T-cell (primary cell): ENCODE measurements around the gene C1orf232. TPM values are rescaled to one million over a fixed set of nuclear protein-coding genes. Genes with fewer than 3 reads are reported as not detected.

ENCODE experiments used
- ATAC-seq, 4 experiments: fragments of 200-7000 bp in 3 of 4; fragments of 150-1000 bp in 1 of 4; cut with Tn5 transposase; replicated peaks in 1 of 4; 1 replicate in 3 of 4; 2 replicates in 1 of 4; pipeline ENCODE4 v1.10.0; 2021; ENCODE audit warnings: moderate library complexity in 3 of 4, mild to moderate bottlenecking in 2 of 4, moderate number of reproducible peaks in 1 of 4
- CTCF ChIA-PET, 2 donors: fragments of 300-600 bp; sonication (Branson Sonifier 250); formaldehyde crosslinking; loops; one replicate each; lab custom pipeline; 2022; ENCODE audit warnings: antibody characterized with exemption in 2 of 2; lab: Charles Lee
- POLR2A ChIA-PET, 2 donors: fragments of 300-600 bp; sonication (Branson Sonifier 250); formaldehyde crosslinking; loops; one replicate each; lab custom pipeline; 2022; ENCODE audit warnings: antibody characterized with exemption in 2 of 2; lab: Charles Lee
- DNase-seq, 35 experiments: peaks; one replicate each; pipeline versions ENCODE4 v3.0.0 to v3.0.0-alpha.2; 2013 to 2023
- H3K27ac ChIP-seq: one replicate; pipeline ENCODE4 v1.5.1; 2013; ENCODE audit warnings: low read length
- H3K27me3 ChIP-seq, 2 experiments: replicated peaks in 1 of 2; 1 replicate in 1 of 2; 2 replicates in 1 of 2; pipeline versions ENCODE4 v1.6.1 to v1.7.0; 2013; ENCODE audit warnings: low read length in 1 of 2, mixed read lengths in 1 of 2; ENCODE audit not compliant: control insufficient read depth in 2 of 2, insufficient read depth in 2 of 2; ENCODE audit errors: extremely low read depth in 1 of 2
- H3K36me3 ChIP-seq, 2 donors: 1 replicate in 1 of 2; 2 replicates in 1 of 2; pipeline versions ENCODE4 v1.6.1 to v1.7.0; 2013; ENCODE audit warnings: low read length in 1 of 2; ENCODE audit not compliant: control insufficient read depth in 2 of 2, insufficient read depth in 1 of 2; ENCODE audit errors: extremely low read depth in 1 of 2
- H3K4me1 ChIP-seq, 2 experiments: 1 replicate in 1 of 2; 2 replicates in 1 of 2; pipeline versions ENCODE4 v1.6.1 to v1.7.0; 2013; ENCODE audit warnings: low read length in 2 of 2, mixed read lengths in 1 of 2; ENCODE audit not compliant: insufficient read depth in 2 of 2, control insufficient read depth in 1 of 2; ENCODE audit errors: extremely low read depth in 1 of 2
- H3K4me3 ChIP-seq, 2 donors: 1 replicate in 1 of 2; 2 replicates in 1 of 2; pipeline versions ENCODE4 v1.5.1 to v1.7.0; 2013; ENCODE audit warnings: mild to moderate bottlenecking in 2 of 2, low read length in 1 of 2, moderate library complexity in 1 of 2; ENCODE audit not compliant: control insufficient read depth in 1 of 2; ENCODE audit errors: extremely low read depth in 1 of 2
- H3K9me3 ChIP-seq: 2 replicates; pipeline ENCODE4 v1.7.0; 2013
- H3K27ac Mint-ChIP-seq, 2 donors: one replicate each; pipeline ENCODE4 v1.8.0; 2020 to 2021; ENCODE audit warnings: mild to moderate bottlenecking in 2 of 2, mixed read lengths in 2 of 2
- H3K27me3 Mint-ChIP-seq, 2 donors: one replicate each; pipeline ENCODE4 v1.8.0; 2021 to 2022; ENCODE audit warnings: mixed read lengths in 2 of 2
- H3K36me3 Mint-ChIP-seq: one replicate; pipeline ENCODE4 v1.8.0; 2021; ENCODE audit warnings: mixed read lengths
- H3K4me1 Mint-ChIP-seq, 3 donors: one replicate each; pipeline ENCODE4 v1.8.0; 2020 to 2022; ENCODE audit warnings: mixed read lengths in 3 of 3, mild to moderate bottlenecking in 1 of 3
- H3K4me3 Mint-ChIP-seq, 3 donors: one replicate each; pipeline ENCODE4 v1.8.0; 2020 to 2022; ENCODE audit warnings: mild to moderate bottlenecking in 3 of 3, mixed read lengths in 3 of 3, moderate library complexity in 3 of 3
- H3K9me3 Mint-ChIP-seq, 3 donors: one replicate each; pipeline ENCODE4 v1.8.0; 2020 to 2022; ENCODE audit warnings: mixed read lengths in 3 of 3
- WGBS: methylation state at CpG from one replicate; pipeline ENCODE4 v1.1.5; 2013; ENCODE audit warnings: missing lambda C conversion rate; ENCODE audit not compliant: insufficient coverage; 5-methylcytosine and 5-hydroxymethylcytosine counted together
- total RNA-seq, 35 experiments: library from RNA in 6 of 35; stranded (reverse) in 6 of 35; fragments of 120-200 nt in 1 of 35; gene quantifications; one replicate each; pipeline versions ENCODE4 v1.2.1 to v1.2.4 and lab custom pipeline; 2013 to 2026

Gene C1orf232
- total RNA-seq, 5 donors from 2014 or later (not counting 1 experiment from before 2014, with no cell fraction given): not detected

DNA sequence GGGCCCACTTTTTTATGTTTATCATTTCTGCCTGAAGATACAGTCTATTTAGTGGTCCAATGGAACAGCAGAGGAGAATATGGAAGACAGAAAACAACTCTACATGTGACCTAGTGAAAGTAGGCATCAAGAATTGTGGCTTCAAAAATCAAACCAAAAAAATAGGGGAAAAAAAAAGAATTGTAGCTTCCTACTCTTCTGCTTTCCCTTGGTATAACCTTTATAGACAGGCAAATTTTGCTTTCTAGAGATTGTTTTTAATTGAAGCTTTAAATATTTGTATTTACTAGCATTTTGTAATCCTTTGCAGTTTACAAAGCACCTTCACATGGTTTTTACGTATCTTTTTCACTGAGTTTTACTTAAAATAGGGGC is 42.8 kb downstream of the C1orf232 start:
- Histone ChIP-seq H3K4me3 (no peak overlapping the region), H3K9me3 (no peaks in the 10 kb centered on the region), H3K27ac (peak overlapping the region; percentile 54), H3K27me3 (peaks cover 0 to 3% of the 10 kb centered on the region in 2 experiments), H3K4me1 (peaks cover 21 to 32% of the 10 kb centered on the region in 2 experiments), H3K36me3 (peaks cover 0 to 16% of the 10 kb centered on the region in 2 donors)
- Mint-ChIP-seq H3K36me3 (peaks cover 8% of the 10 kb centered on the region), H3K27me3 (no peaks in the 10 kb centered on the region), H3K4me1 (peaks cover 46 to 62% (median 61%) of the 10 kb centered on the region in 3 donors), H3K27ac (peak overlapping the region; percentile 96 to 98), H3K9me3 (no peaks in the 10 kb centered on the region), H3K4me3 (peak overlapping the region; percentile 72 to 84 (median 81))
- ChIA-PET POLR2A (interaction anchor here (0.5 to 1.9 kb wide), 6 partner anchors 13 to 249 kb away, joined by 3 to 11 read pairs (median 4); partner anchors contain the start of gene PDIK1L (in 1 of the 2)), CTCF (interaction anchor here (0.6 to 2.5 kb wide), 13 partner anchors 12 to 238 kb away, joined by 3 to 43 read pairs (median 6); partner anchors contain the start of genes CEP85 (in 1 of the 2) and PDIK1L (in 1 of the 2))
- WGBS: no CpG with 5 or more reads among the region's 1 CpG
- ATAC-seq (no peak), DNase-seq (no peak)

DNA sequence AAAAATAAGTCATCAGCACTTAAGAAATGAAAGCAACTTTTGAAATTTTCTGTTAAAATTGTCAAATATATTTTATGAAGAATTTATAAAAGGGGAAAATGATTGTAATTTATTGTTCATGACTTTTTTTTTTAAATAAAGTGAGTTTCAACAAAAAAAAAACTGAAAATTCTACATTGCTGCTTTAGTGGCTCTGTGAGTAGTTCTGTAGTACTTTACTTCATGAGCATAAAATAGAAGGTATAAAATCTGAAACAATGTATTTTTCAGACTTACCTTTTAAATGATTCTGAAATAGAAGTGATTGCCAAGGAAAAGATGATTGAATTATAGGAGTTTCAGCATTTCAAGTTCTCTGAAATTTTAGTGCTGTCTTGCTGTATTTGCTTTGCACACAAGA is 43.4 kb downstream of the C1orf232 start:
- no peaks in the 10 kb centered on the region for H3K9me3 ChIP-seq
- no peak for DNase-seq
- H3K36me3 ChIP-seq: peaks cover 0 to 17% of the 10 kb centered on the region in 2 donors
- H3K27me3 ChIP-seq: peaks cover 0 to 3% of the 10 kb centered on the region in 2 experiments
- no peak overlapping the region for H3K4me3 ChIP-seq
- H3K9me3 Mint-ChIP-seq: no peaks in the 10 kb centered on the region
- no peaks in the 10 kb centered on the region for H3K27me3 Mint-ChIP-seq
- peaks cover 46 to 63% (median 62%) of the 10 kb centered on the region in 3 donors for H3K4me1 Mint-ChIP-seq
- H3K4me3 Mint-ChIP-seq: peak overlapping the region in 1 of 3 donors; percentile 72
- ChIA-PET CTCF (interaction anchor here (0.7 to 2.5 kb wide), 8 partner anchors 13 to 1649 kb away, joined by 3 to 43 read pairs (median 4); partner anchors contain the start of gene PDIK1L (in 1 of the 2)), POLR2A (interaction anchor here in 1 of 2 donors (0.6 to 0.7 kb wide), 2 partner anchors 130 to 1096 kb away, joined by 3 to 4 read pairs; no protein-coding TSS in a partner anchor)
- H3K4me1 ChIP-seq: peaks cover 21 to 32% of the 10 kb centered on the region in 2 experiments
- peak overlapping the region; percentile 96 to 98 for H3K27ac Mint-ChIP-seq
- no peak for ATAC-seq
- H3K27ac ChIP-seq: no peak overlapping the region
- H3K36me3 Mint-ChIP-seq: peaks cover 8% of the 10 kb centered on the region

DNA sequence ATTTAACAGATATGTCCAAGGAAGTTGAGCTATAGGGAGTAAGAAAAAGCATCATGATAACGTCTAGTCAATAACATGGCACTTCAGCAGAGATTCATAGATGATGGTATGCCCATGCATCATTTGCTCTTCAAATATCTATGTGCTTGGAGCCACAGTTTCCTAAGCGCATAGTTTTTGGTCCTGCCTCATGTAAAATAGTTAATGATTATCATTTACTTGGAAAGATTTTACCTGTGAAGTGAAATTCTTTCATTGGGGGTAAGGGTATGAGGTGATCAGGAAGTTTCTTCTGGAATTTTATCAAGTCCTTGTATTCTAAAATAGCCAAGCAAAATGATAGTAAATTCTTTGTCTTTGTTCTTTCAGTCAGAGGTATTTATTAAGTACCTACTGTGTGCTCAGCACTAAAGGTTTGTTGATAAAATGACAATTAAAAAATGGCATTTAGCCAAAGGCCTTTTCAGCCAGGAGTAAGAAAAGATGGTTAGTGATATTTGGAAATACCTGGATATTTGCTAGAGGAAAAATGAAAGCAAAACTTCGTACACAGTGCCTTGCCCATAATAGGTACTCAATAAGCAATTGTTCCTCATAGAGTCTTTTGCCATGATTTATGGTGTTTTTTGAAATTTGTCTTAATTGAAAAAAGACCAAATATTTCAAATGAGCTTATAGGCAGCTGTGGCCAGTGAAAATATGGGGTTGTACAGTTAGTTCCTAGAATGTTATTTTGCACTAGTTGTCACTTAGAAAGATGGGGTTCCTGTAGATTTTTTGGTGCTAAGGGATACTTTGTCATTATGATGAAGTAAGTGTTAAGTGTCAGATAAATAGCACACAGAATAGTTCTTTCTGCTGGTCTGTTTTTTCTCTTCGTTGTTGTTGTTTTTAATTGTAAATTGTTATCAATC is 44.1 kb downstream of the C1orf232 start:
- peak overlapping the region; percentile 63 to 75 for H3K27ac Mint-ChIP-seq
- H3K9me3 Mint-ChIP-seq: no peaks in the 10 kb centered on the region
- no peak overlapping the region for H3K4me3 Mint-ChIP-seq
- ATAC-seq (no peak), DNase-seq (no peak)
- H3K4me1 Mint-ChIP-seq: peaks cover 52 to 70% (median 69%) of the 10 kb centered on the region in 3 donors
- H3K27ac ChIP-seq: no peak overlapping the region
- CTCF ChIA-PET: interaction anchor here (0.6 to 2.0 kb wide), 9 partner anchors 9 to 1650 kb away, joined by 3 to 19 read pairs (median 4); no protein-coding TSS in a partner anchor
- peaks cover 21 to 36% of the 10 kb centered on the region in 2 experiments for H3K4me1 ChIP-seq
- peaks cover 0 to 20% of the 10 kb centered on the region in 2 donors for H3K36me3 ChIP-seq
- H3K4me3 ChIP-seq: no peak overlapping the region
- peaks cover 14% of the 10 kb centered on the region for H3K36me3 Mint-ChIP-seq
- WGBS: 100% methylated on average over 1 of the region's 4 CpGs
- no peaks in the 10 kb centered on the region for H3K9me3 ChIP-seq
- no peaks in the 10 kb centered on the region for H3K27me3 Mint-ChIP-seq
- POLR2A ChIA-PET: interaction anchor here in 1 of 2 donors (0.5 to 0.7 kb wide), 2 partner anchors 16 to 1095 kb away, joined by 3 to 4 read pairs; no protein-coding TSS in a partner anchor
- no peaks in the 10 kb centered on the region for H3K27me3 ChIP-seq

DNA sequence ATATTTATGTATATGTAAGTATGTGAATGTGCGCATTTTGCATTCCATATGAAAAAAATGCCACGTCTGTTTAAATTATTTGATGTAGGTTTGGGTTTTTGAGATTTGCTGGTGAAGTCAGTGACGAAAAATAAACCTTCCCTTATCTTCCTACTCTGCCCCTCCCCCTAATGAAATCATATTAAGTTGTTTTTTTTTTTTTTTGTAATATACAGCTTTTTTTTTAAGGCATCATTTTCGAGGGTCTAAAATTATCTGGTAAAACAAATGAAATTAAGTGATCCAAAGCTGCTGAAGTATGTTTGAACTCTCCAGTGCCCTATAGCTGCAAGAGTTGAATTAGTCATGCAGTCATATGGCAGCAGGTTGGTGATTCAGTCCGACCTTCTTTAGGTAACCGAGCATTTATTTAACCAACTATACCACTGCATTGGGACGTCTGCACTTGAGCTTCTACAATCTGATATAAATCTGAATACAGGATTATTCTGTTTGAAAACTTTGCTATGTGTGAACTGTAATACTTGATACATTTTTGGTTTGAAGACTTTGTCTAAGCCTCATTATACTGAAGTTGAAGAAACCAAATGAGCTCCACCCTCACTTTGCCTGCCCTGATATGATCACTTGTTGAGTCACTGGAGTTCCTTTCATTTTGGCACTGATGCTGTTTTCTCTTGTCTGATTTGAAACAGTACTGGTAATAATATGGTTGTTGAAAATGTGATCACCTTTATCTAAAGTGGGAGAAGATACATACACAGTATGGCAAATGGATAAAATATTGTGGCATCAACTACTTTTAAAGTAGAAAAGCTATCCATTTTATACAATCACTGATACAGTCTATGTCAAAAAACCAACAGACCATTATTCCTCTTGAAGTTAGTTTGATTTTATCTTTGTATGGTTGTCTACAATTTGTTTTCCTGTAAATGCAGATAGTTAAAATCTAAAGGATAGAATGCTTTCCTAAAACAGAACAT is 45.5 kb downstream of the C1orf232 start:
- Mint-ChIP-seq H3K27me3 (no peaks in the 10 kb centered on the region), H3K4me3 (peak overlapping the region in 1 of 3 donors; percentile 18), H3K27ac (peak overlapping the region; percentile 58 to 73), H3K36me3 (peaks cover 25% of the 10 kb centered on the region), H3K4me1 (peaks cover 55 to 77% (median 73%) of the 10 kb centered on the region in 3 donors), H3K9me3 (no peaks in the 10 kb centered on the region)
- no peak overlapping the region for H3K27ac ChIP-seq
- no peaks in the 10 kb centered on the region for H3K9me3 ChIP-seq
- peaks cover 4 to 26% of the 10 kb centered on the region in 2 donors for H3K36me3 ChIP-seq
- DNase-seq (peak in 1 of 35 experiments; percentile 23), ATAC-seq (peak in 3 of 4 experiments; percentile 44 to 55 (median 46))
- peaks cover 18 to 33% of the 10 kb centered on the region in 2 experiments for H3K4me1 ChIP-seq
- POLR2A ChIA-PET: interaction anchor here (0.5 to 1.1 kb wide), 3 partner anchors 12 to 838 kb away, joined by 3 to 5 read pairs (median 5); no protein-coding TSS in a partner anchor
- no CpG with 5 or more reads among the region's 7 CpGs for WGBS
- no peak overlapping the region for H3K4me3 ChIP-seq
- CTCF ChIA-PET: interaction anchor here (0.6 to 2.0 kb wide), 5 partner anchors 8 to 501 kb away, joined by 5 to 19 read pairs (median 5); no protein-coding TSS in a partner anchor
- no peaks in the 10 kb centered on the region for H3K27me3 ChIP-seq

DNA sequence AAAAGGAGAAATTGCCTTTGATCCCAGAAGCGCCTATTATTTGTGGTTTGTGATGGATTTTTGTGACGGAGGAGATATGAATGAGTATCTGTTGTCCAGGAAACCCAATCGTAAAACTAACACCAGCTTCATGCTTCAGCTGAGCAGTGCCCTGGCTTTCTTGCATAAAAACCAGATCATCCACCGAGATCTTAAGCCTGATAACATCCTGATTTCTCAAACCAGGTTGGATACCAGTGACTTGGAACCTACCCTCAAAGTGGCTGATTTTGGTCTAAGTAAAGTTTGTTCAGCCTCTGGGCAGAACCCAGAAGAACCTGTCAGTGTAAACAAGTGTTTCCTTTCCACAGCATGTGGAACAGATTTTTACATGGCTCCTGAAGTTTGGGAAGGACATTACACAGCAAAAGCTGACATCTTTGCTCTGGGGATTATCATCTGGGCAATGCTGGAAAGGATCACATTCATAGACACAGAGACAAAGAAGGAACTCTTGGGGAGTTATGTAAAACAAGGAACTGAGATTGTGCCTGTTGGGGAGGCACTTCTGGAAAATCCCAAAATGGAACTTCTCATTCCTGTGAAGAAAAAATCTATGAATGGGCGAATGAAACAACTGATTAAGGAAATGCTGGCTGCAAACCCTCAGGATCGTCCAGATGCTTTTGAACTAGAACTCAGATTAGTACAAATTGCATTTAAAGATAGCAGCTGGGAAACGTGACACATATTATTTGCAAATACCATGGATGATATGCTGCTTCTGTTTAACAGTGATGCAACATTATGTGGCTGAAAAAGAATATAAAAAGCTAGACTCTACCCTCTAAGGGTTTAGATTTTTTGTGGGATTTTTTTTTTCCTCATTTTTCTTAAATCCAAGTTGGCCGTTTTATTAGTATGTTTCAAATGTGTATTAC is 46.6 kb downstream of the C1orf232 start:
- Histone ChIP-seq H3K4me3 (no peak overlapping the region), H3K9me3 (no peaks in the 10 kb centered on the region), H3K27me3 (no peaks in the 10 kb centered on the region), H3K27ac (no peak overlapping the region), H3K36me3 (peaks cover 4 to 32% of the 10 kb centered on the region in 2 donors), H3K4me1 (peaks cover 6 to 22% of the 10 kb centered on the region in 2 experiments)
- POLR2A ChIA-PET: interaction anchor here in 1 of 2 donors (1.1 kb wide), 1 partner anchor 11 kb away, joined by 5 read pairs; no protein-coding TSS in a partner anchor
- no peaks in the 10 kb centered on the region for H3K9me3 Mint-ChIP-seq
- CTCF ChIA-PET: interaction anchor here in 1 of 2 donors (2.0 kb wide), 1 partner anchor 9 kb away, joined by 7 read pairs; no protein-coding TSS in a partner anchor
- peaks cover 44 to 67% (median 66%) of the 10 kb centered on the region in 3 donors for H3K4me1 Mint-ChIP-seq
- peak overlapping the region; percentile 40 to 58 for H3K27ac Mint-ChIP-seq
- DNase-seq: no peak
- no peaks in the 10 kb centered on the region for H3K27me3 Mint-ChIP-seq
- no peak overlapping the region for H3K4me3 Mint-ChIP-seq
- ATAC-seq: no peak
- 89% methylated on average over 3 of the region's 8 CpGs for WGBS
- peaks cover 29% of the 10 kb centered on the region for H3K36me3 Mint-ChIP-seq
